ENCODE measurements around the gene ETHE1.

- TF ChIP-seq CTCF (IDR thresholded peaks at IDR 0.05) (no peak), POLR2A (IDR thresholded peaks at IDR 0.05) (no peak)
Observed at GRCh38 chr19:43465468-43466120, 61.4 kb downstream of the ETHE1 start, which contains the start of gene LYPD3.
